Fibroblast of skin of back (primary cell): ENCODE results near the gene TOX4.

Source experiments
- DNase-seq: peaks from one replicate; pipeline ENCODE4 v3.0.0-alpha.2; 2013

TOX4 gene

DNA sequence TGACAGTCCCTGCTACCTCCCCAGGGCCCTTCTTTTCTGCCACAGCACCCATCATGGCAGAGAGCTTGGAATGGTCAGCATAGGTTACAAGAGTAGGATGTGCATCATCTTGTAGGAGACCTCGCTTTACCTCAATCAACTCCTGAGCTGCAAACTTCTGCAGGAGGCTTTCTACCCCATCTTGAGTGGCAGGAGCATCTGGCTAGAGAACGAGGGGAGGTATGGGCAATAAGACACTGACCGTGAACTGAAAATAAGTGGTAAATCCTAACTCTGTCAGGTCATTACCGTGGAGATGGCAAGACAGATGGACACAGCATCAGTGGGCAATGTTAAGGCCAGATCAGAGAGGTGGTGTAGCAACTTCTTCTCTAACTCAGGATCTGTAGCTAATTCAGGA, 26.4 kb downstream of the TOX4 start:
- DNase-seq: no peak

- DNase-seq: no peak
These were observed 28.1 kb downstream of the TOX4 start for GRCh38 chr14:21505012-21505553.

DNA sequence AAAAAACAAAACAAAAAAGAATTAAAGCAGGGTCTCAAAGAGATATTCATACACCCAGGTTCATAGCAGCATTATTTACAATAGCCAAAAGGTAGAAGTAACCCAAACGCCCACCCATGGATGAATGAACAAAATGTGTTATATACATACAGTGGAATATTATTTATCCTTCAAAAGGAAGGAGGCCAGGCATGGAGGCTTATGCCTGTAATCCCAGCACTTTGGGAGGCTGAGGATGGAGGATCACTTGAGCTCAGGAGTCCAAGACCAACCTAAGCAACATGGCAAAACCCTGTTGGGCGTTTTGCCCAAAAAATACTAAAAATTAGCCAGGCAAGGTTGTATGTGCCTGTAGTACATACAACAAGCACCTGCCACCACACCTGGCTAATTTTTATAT, 29.6 kb downstream of the TOX4 start:
- DNase-seq: no peak

DNA sequence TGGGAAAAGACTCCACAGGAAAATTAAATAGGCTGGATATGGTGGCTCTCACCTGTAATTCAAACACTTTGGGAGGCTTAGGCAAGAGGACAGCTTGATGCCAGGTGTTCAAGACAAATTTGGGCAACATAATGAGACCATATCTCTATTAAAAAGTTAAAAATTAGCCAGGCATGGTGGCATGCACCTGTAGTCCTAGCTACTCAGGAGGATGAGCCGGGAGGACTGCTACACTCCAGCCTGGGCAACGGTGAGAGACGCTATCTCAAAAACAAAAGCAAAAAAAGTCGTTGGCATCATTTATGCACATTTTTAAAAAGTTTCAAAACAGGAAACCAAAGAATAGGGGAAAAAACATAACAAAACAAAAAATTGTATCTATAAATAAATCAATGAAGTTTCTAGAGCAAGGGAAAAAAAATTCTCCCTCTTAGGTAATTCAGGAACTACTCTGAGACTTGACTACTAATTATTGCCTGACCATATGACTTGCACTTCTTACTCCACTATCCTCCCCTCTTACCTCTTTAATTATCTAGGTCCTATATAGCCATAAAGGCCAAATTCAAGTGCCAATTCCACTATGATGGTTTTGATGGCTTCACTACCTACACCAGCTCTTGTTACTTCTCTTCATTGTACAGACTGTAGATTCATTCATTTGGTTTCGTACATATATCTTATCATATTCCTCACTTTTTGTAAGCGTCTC, 32.6 kb downstream of the TOX4 start:
- DNase-seq: no peak

- DNase-seq: peak; percentile 100
These were observed 34.0 kb downstream of the TOX4 start, which contains the start of gene METTL3 for GRCh38 chr14:21510735-21511657. METTL3 (minus strand) TSS chr14:21511340; CDS start chr14:21511223, 117 bp downstream.

DNA sequence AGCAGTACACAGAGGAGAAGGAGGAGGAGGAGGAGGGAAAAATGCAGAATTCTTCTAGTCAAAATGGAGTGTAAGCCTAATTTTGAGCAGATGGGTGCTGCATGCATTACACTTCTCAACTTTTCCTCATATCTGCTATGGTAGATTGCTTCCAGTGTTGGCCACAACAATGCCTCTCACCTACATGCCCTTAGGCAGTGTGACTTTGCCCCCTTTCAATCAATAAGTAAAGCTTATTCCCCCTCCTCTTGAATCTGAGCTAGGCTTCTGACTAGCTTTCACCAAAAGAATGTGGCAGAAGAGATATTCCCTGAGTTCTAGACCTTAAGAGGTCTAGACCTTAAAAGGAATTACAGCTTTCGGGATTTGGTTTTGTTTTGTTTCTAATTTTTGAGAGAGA, 37.3 kb downstream of the TOX4 start:
- DNase-seq: no peak

DNA sequence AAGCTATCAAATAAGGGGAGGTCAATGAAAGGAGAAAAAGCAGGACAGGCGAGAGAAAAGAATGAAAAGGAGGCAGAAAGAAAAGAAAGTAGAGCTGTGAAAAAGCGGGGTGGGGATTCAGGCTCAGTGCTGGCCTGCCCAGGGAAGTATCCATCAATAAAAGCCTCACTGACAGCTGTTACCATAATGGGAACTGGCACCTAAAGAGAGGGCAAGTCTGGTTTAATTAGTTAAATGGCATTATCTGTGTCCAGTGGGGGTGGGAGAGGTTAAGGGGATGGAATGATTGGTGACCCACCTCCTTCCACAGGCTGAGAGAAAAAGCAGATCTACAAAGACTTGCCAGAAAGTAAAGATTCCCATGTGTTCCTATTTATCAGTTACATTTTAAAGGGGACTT, 41.7 kb downstream of the TOX4 start:
- no peak for DNase-seq

DNA sequence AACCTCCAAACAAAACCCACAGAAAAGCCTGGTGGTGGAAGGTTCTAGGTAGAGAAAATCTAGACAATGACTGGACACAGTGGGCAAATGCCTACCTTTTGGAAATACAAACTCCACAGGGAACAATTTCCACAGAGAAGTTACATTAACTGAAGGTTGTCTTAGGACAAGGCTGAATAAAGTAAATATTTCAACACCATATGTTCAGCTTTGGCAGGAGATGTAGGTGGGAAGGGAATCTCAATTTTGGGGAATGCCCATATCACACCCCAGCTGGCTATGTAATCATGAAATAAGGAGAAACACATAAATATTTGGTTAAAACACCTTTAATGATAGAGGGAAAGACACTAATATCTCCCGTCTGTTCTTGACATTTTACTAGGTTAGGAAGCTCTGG, 43.8 kb downstream of the TOX4 start:
- DNase-seq: no peak

- DNase-seq: peak; percentile 37
These were observed 44.5 kb downstream of the TOX4 start for GRCh38 chr14:21521501-21521900.

GRCh38 chr14:21523203-21523602, 46.2 kb downstream of the TOX4 start:
- DNase-seq: no peak

GRCh38 chr14:21524575-21525490, 47.8 kb downstream of the TOX4 start:
- no peak for DNase-seq

DNA sequence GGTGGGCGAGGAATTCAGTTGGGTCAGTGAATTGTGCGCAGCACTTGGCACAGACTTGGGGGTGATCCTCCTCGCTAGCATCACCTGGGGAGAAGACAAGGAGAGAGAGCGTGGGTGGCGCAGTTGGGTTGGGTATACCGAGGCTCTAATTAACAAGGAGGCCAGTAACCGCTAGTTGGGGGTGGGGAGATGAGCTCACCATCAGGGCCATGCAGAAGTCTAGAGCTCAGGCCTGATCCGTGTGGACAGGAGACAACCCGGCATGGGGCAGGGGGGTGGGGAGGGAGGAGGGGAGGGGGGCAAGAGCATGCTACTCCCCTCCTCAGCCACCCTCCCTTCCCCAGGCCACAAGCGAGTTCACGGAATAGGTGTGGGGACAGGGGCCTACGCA, 48.6 kb downstream of the TOX4 start:
- DNase-seq: peak; percentile 14

DNA sequence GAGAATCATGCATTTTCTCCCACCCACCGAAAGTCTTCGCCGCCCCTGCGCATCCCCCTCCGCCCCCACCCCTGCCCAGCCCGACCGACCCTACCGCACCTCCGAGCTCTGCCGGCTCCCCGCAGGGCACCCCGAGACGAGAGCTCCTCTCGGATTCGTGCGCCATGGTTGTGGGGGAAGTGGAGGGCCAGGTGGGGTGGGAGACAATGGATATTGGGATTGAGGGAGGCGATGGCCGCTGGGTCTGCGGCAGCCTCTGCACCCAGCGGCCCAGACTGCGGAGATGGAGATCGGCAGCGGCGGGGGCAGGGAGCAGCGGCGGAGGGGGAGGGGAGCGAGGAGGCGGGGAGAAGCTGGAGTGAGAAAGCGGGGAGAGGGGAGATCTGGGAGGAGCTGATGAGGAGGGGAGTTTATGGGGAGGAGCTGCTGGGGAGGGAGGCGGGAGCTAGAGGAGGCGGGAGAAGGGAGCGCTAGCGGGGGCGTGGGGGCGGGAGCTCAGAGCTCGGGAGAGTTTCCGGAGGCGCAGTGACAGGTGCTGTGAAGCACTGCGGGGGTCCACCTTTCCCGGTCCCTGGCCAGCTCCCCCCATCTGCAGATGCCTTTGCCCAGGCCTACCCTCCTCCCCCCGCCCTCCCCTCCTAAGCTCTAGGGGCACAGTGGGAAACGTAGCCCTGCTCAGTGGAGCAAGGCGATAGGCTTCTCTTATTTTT, 49.1 kb downstream of the TOX4 start, which contains the start of gene SALL2:
TSS of gene SALL2 (minus strand) at position 385 of the 710 bp plus-strand sequence. CDS start at position 166, 219 bp downstream.
- DNase-seq: peak; percentile 69

GRCh38 chr14:21526672-21527317, 49.8 kb downstream of the TOX4 start:
- DNase-seq: no peak

- DNase-seq: no peak
These were observed 50.3 kb downstream of the TOX4 start for GRCh38 chr14:21527318-21527679.

- no peak for DNase-seq
These were observed 51.7 kb downstream of the TOX4 start for GRCh38 chr14:21528381-21529348.

- DNase-seq: no peak
These were observed 52.5 kb downstream of the TOX4 start for GRCh38 chr14:21529515-21529914.

- no peak for DNase-seq
These were observed 56.3 kb downstream of the TOX4 start for GRCh38 chr14:21533294-21533693.

GRCh38 chr14:21534576-21534975, 57.6 kb downstream of the TOX4 start:
- no peak for DNase-seq
